Islet precursor cell (in vitro differentiated cells): ENCODE results near the gene ETS1.
A peak's percentile ranks its signal among the peaks of the same experiment; 100 is the strongest.

ENCODE experiments used
- DNase-seq: peaks from one replicate; pipeline ENCODE4 v3.0.0-alpha.2; 2018

ETS1 gene

GRCh38 chr11:128618603-128619002, 31.2 kb upstream of the ETS1 start:
- DNase-seq = peak; percentile 38

GRCh38 chr11:128616161-128616560, 28.8 kb upstream of the ETS1 start:
- DNase-seq = peak; percentile 86

- DNase-seq = peak; percentile 41
Measured at GRCh38 chr11:128615612-128616011, 28.3 kb upstream of the ETS1 start.

GRCh38 chr11:128615076-128615475, 27.7 kb upstream of the ETS1 start:
- peak; percentile 69 for DNase-seq

- DNase-seq = no peak
Measured at GRCh38 chr11:128614026-128614425, 26.7 kb upstream of the ETS1 start.

GRCh38 chr11:128613300-128613995, 26.1 kb upstream of the ETS1 start:
- DNase-seq = peak; percentile 38

- DNase-seq = peak; percentile 57
Measured at GRCh38 chr11:128610721-128611617, 23.6 kb upstream of the ETS1 start.

GRCh38 chr11:128609785-128610184, 22.4 kb upstream of the ETS1 start:
- DNase-seq = no peak

GRCh38 chr11:128608746-128609407, 21.5 kb upstream of the ETS1 start:
- no peak for DNase-seq

- peak; percentile 32 for DNase-seq
Measured at GRCh38 chr11:128607819-128608218, 20.5 kb upstream of the ETS1 start.

- no peak for DNase-seq
Measured at GRCh38 chr11:128604723-128605122, 17.4 kb upstream of the ETS1 start.

- no peak for DNase-seq
Measured at GRCh38 chr11:128603752-128604414, 16.5 kb upstream of the ETS1 start.

- no peak for DNase-seq
Measured at GRCh38 chr11:128603003-128603696, 15.8 kb upstream of the ETS1 start.

- no peak for DNase-seq
Measured at GRCh38 chr11:128599729-128600128, 12.4 kb upstream of the ETS1 start.

GRCh38 chr11:128598506-128599150, 11.3 kb upstream of the ETS1 start:
- DNase-seq = no peak

GRCh38 chr11:128598096-128598495, 10.7 kb upstream of the ETS1 start:
- DNase-seq = no peak

GRCh38 chr11:128597209-128597608, 9.9 kb upstream of the ETS1 start:
- DNase-seq = no peak

GRCh38 chr11:128596250-128596649, 8.9 kb upstream of the ETS1 start:
- DNase-seq = no peak

- no peak for DNase-seq
Measured at GRCh38 chr11:128595775-128596174, 8.4 kb upstream of the ETS1 start.

GRCh38 chr11:128595221-128595620, 7.9 kb upstream of the ETS1 start:
- DNase-seq = no peak

GRCh38 chr11:128594226-128594625, 6.9 kb upstream of the ETS1 start:
- no peak for DNase-seq

GRCh38 chr11:128593281-128593680, 5.9 kb upstream of the ETS1 start:
- DNase-seq = peak; percentile 84
